Activated gamma-delta T cell (primary cell): ENCODE results near the gene SSU72.
"Not testable (repeated sequence)": the region's sequence is repeated elsewhere in the genome, so short reads cannot be mapped to it uniquely, and the experiment has no call there.

Experiments
- DNase-seq: peaks from one replicate; lab custom pipeline; 2025; lab: John Stamatoyannopoulos, UW

Gene SSU72

DNA sequence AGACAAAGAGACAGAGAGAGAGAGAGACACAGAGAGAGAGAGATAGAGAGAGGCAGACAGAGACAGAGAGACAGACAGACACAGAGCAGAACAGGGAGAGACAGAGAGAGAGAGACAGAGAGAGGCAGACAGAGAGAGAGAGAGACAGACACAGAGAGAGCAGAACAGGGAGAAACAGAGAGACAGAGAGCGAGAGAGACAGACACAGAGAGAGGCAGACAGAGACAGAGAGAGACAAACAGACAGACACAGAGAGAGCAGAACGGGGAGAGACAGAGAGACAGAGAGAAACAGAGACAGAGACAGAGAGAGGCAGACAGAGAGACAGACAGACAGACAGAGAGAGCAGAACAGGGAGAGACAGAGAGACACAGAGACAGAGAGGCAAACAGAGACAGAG, 20.7 kb upstream of the SSU72 start:
- not testable (repeated sequence) for DNase-seq

DNA sequence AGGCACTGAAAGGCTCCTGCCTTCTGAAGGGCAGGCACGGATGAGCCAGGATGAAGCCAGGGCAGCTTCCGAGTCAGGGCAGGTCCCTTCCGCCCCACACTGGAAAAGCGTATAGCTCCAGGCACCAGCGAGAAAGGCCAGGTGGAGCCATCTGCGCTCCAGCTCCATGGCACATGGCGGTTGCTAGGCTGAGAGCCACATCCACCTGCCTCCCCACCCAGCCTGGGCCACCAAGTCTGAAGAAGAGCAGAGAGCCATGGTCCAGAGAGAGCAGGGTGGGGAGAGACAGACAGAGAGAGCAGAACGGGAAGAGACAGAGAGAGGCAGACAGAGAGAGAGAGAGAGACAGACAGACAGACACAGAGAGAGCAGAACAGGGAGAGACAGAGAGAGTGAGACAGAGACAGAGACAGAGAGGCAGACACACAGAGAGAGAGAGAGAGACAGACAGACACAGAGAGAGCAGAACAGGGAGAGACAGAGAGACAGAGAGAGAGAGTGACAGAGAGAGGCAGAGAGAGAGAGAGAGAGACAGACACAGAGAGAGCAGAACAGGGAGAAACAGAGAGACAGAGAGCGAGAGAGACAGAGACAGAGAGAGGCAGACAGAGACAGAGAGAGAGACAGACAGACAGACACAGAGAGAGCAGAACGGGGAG, 20.1 kb upstream of the SSU72 start:
- DNase-seq = no peak

DNA sequence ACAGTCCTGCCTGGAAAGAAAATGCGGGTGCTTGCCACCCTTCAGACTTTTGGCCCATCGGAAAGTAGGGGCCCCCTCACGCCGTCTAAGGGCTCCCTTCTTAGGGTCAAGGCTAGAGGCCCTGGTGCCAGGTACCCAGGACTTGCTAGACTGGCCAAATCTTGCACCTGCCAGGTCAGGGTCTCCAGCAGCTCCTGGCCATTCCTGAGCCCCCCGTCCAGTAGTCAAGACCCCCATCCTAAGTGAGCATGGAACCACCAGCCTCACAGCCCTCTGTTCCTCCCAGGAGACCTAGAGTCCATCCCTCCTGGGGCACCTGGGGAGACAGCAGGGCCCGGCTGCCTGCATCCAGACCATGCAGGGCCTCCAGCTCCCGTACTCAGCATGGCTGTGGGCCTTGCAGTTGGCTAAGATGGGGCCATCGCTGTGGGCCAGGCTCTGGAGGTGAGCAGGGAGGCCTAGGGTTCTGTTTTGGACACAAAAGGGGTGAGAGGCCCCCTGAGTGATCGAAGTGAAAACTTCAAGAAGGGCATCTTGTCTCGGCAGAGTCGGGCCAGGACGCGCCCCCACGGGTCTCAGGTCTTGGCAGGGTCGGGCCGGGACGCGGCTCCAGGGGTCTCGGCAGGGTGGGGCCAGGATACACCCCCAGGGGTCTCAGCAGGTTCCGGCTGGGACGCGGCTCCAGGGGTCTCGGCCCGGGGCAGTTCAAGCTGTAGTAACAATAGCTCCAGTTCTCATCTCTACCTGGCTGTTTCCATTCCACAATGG, 19.4 kb upstream of the SSU72 start:
- no peak for DNase-seq

DNA sequence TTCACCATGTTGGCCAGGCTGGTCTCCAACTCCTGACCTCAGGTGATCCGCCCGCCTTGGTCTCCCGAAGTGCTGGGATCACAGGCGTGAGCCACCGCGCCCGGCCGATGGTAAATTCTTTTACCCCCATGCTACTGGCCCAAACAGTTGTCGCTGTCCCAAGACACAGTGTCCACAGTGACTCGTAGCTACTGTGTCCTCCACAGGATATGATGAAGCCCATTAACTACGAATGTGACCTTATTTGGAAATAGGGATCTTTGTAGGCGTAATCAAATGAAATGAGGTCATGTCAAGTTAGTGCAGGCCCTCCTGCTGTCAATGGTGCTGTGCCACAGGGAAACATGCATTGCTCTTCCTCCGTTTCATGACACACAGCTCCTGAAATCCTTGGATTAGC, 16.8 kb upstream of the SSU72 start:
- no peak for DNase-seq

DNA sequence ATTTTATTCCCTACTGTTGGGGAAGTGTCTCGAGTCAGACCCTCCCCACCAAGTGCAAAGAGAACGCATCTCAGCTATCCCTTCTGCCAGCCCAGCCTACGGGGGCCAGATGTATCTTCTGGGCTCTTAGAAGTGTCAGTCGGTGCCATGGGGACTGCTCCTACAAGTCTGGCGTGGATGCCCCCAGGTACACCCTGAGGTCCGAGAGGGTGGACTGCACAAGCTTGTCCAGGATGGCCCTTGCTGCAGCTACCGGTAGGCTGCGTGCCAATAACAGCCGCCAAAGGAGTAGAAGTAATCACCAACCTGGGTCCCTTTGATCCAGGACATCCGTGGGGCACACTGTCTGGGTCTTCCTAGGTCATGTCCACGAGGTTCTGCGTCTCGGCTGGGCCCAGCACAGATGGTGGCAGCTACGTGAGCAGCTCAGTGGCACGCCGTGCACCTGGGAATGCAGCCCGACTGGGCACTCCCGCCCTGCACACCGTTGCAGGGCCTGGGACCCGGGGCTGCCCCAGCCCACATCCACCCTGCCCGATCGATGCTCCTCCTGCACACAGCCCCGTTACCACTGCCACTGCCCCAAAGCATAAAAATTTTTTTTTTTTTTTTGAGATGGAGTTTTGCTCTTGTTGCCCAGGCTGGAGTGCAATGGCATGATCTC, 8.8 kb upstream of the SSU72 start:
- DNase-seq = no peak

DNA sequence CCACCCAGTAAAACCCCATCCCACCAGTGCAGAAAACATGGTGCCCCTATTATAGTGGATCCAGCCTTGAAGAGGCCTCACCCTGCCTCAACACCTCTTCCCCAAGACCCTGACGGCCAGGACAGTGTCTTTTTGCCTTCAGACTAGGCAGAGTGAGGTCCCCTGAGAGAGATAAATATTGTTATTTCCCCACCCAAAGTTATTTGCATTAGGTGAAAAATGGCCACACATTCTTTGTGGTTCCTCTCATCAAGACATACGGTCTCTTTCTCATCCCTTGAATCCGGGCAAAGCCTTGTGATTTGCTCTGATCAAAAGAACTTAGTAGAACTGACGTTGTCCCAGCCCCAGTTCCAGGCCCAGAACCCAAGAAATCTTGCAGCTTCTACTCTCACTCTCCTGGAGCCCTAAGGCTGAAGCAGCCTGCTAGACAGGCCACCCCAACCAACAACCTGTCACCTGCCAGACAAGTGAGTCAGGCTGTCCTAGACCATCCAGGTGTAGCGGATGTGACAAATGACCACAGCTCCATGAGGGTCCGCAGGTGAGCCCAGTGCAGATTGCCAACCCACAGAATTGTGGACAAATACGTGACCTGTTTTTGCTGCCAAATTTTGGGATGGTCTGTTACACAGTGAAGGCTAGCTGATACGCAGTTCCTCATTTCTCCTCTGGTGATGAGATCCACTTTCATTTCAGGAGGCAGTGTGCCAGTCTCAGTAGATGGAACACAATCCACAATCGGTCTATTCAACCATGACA, 8.1 kb upstream of the SSU72 start:
- no peak for DNase-seq

DNA sequence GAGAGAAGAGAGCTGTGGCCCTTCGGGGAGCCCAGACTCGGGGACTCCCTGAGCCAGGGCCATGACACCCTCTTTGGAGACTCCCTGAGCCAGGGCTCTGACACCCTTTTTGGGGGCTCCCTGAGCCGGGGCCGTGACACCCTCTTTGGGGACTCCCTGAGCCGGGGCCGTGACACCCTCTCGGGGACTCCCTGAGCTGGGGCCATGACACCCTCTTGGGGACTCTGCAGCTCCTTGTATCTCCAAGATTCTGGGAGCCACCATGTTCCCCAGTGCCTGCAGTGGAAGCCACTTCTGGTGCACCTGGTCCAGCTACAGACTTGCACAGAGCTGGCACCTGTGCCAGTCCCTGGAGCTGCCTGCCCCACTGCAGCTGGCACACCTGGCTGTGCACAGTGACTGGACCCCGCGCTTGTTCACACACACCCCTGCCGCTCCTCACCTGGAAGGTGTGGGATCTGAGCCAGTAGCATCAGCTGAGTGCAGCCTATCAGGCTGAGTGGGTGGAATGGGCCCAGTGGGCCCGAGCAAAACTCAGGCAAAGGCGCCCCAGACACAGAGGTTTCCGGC, 3.8 kb upstream of the SSU72 start:
- DNase-seq = no peak

DNA sequence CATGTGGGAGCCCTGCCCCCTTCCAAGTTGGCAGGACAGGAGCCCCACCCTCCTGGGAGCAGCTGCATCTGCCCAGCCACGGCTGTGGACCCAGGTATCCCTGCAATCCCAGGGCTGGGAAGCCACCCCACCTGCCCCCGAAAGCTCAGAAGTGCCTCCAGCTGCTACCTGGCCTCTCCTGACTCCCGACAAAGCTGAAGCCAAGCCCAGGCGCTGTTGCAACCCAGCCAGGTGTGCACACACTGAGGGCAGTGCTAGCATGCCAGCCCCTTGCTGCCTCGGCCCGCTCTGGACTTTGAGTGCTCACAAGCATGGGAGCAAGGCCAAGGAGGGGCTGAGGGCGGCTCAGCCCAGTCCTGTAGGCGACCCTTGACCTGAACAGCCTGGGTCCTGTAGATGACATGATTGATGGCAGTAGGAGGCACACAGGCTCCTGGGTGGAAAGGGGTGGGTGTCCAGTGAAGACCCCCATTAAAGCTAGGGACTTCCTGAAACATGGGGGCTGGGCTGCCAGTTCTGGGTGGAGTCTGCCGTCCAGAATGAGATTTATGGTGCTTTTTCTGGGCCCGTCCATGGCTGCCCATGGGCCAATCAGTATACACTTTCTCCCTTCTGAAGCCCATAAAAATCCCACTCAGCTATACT, 2.8 kb upstream of the SSU72 start:
- DNase-seq = no peak

DNA sequence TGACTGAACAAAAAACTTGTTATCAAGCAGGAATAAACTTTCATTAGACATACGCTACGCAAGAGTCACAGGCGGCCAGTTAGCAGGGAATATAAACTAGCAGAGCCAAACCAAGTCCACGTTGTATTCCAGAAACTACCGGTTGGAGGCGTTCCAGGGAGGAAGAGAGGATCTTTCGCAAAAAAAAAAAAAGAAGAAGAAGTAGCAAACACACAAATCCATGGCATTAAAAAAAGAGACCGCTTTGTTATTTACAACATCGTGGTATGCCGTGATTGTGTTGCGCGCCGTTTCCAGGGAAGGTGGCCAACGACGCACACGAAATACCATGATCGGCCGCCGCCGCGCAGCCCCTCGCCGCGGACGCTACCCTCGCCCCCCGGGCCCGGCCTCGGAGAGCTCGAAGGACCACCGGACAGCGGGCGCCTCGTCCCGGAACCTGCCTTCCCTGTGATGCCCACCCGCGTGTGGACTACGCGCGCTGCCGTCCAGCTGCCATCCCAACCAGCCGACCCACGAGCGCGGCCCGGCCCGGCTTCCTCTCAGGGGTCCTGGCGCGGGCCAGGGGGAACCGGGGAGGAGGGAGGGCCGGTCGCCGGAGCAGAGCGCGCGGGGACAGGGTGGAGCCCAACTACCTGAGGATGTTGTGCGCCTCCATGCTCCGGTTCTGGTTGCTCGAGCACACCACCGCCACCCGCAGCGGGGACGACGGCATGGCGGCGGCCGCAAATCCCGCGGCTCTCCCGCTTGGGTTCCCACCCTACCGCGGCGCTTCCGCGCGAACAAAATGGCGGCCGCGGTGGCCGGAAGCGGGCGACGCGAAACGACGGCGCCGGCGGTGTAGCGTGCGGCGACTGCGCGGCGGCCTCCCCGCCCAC, 581 bp downstream of the SSU72 start:
- DNase-seq = peak; percentile 76

DNA sequence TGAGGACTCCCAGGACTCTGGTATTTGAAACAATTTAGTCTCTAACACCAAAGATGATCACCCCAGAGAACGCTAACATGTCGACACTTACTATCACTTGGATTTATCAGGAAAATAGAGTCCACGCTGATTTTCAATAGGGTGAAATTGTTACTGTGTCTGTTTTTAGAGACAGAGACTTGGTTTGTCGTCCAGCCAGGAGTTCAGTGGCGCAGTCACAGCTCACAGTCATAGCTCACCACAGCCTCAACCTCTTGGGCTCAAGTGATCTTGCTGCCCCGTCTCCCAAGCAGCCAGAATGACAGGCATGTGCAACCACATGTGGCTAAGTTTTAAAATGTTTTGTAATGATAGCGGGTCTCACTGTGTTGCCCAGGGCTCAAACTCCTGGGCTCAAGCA, 5.3 kb downstream of the SSU72 start:
- no peak for DNase-seq

DNA sequence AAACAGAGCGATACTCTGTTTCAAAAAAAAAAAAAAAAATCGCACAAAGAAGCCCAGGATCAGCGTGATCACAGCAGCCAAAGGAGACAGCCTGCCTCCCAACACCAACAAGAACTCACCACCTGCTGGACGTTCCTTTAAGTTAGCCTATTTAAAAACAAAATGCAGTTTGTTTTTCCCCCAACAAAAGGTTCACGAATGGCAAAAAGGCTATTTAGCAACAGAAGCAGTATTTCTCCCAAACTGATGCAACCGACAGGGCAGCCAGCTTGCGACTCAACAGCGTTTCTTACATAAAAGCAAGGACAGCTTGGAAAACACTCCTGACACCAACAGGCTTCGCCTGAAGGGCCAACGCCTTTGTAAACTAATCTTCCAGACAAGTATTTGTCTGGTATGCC, 6.8 kb downstream of the SSU72 start:
- DNase-seq = no peak

DNA sequence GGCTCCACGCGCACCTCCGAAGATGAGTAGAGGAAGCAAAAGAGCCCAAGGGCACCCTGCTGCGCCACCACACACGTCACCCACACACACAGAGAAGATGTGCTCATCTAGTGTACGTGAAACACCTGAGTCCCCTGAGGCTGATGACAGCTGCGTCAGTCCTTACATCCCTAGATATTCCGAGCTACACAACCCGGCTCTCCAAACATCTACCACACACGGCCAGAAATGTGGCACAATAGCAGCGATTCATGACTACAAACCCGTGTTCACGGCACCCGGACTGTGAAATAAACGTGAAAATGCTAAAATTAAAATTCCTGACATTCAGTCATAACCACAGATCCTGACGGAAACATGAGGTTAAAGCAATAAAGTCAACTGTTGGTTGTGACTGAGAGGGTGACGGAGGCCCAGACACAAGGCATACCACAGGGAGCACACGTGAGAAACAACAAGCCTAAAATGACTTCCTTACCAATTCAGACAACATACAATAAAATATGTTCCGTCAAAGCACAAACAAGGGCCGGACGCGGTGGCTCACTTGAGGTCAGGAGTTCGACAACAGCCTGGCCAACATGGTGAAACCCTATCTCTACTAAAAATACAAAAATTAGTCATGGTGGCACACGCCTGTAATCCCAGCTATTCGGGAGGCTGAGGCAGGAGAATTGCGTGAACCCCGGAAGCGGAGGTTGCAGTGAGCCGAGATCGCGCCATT, 7.3 kb downstream of the SSU72 start:
- DNase-seq = no peak

DNA sequence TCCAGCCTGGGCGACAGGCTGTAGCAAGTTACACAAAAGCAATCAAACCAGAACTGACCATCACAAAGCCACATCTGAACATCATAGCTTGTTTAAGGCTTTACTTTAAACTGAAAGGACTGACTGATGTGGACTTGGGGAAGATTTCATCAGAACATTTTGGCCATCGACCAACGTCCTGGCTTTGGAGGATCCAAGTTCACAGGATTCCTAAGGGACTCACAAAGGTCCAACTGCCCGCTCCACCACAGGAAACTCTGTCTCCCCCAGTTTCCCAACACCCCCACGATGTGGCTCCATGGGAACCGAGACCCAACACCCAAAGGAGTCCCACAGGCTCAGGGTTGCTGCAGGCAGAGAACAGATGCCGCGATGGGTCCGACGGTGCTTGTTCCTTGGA, 9.3 kb downstream of the SSU72 start:
- DNase-seq = no peak

DNA sequence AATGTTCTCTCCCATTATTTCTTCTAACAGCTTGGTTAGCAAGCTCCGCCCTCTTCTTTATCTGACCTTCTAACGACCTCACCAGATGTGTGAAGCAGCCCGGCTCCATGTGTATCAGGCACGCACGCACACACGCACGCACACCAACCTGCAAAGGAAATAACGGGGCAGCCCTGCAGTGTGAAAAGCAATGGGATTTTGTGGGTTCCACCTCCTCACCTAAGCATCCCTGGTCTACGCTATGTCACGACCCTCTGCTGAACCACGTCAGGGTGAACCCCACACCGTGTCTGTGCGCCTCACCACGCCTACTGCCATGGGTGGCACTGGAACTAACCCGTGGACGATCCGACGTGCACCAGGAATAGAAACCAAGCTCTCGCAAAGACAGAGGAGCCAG, 10.4 kb downstream of the SSU72 start:
- no peak for DNase-seq

DNA sequence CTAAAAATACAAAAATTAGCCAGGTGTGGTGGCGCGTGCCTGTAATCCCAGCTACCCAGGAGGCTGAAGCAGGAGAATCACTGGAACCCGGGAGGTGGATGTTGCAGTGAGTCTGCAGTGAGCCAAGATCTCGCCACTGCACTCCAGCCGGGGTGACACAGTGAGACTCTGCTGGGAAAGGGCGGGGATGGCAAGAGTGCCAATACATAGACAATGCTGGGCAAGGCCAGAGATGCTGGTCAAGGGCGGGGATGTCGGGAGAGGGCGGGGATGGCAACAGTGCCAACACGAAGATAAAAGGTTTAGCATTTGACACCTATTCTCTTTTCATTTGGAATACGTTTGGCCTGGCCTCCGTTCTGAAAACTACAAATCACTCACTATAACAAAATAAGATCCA, 11.0 kb downstream of the SSU72 start:
- DNase-seq = no peak

DNA sequence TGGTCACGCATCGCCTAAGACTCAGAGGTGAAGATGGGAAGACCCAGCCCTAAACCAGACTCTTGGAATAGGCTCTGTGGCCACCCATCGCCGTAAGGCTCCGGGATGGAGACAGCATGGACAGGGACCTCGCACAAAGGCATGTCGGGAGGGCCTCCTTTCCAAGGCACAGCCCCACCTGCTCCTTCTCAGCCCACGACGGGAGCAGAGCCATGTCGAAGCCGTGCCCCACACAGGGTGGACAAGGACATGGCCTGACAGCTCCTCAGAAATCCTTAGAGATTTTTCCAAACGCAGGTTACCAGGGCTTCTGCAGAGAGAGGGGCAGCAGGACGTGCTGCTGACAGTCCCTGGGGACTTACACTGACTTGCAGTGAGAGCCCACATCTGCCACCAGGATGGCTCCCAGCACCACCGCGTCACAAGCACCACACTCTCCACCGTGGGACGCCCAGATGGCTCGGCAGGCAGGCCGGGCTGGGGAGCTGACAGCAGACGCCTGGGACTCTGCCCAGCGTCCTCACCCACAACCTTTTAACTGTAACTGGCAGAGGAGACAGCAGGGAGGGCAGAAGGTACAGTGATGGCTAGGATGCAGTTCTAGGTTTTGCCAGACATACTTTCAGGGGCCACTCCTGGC, 12.0 kb downstream of the SSU72 start:
- DNase-seq = no peak

DNA sequence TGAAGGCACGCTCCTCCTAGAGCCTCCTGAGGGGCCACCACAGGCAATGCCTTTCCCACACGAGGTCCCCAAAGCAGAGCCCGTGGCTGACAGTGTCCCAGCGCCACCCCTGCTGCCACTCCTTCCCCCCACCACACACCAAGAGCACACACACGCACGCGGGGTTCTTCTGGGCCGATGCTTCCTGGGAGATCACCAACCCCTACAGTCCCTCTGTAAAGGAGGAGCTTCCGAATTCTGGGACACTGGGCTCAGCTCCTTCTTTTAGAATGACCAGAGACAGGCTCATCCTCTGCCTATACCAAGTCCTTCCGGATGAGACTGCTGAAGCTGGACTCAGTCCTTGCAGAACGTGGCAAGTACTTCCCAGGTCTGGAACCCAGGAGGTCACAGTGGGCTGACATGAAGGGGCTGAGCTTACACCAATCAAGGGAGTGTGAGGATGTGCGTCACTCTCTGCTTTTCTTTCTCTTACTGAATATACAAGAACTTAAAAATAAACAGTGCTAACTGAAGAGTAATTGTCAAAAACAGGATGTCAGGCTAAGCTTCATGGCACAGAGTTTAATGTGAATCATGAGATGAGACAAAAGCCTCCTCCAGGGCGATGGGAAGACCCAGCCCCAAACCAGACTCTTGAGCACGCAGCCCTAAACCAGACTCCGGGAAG, 12.7 kb downstream of the SSU72 start:
- DNase-seq = no peak

DNA sequence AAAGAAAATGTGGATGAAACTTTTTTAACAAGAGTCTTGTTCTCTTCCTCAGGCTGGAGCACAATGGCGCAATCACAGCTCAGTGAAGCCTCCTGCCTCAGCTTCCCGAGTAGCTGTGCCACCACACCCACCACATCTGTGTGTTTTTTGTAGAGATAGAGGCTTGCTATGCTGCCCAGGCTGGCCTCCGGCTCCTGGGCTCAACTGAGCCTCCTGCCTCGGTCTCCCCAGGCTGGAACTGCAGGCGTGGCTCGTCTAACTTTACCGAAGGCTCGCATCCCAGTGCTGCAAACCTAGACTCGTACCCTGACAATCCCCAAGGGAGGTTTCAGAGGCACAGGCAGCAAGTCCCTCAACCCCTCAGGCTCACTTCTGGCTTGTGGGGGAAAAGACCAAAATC, 14.5 kb downstream of the SSU72 start:
- DNase-seq = no peak

DNA sequence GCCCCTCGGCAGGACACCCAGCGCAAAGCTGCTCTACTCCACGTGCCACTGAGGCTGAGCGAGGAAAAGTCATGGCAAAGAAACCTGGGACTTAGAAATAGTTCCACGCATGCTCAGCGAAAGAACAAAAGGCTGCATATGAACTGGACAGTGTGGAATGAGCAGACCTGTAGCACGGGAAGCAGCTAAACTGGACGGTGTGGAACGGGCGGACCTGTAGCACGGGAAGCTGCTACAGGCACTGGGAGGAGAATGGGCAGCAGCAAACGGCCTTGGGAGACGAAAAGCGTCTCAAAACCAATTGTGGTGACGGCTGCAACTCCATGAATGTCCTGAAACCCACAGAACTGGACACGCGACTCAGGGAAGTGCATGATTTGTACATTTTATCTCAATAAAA, 15.6 kb downstream of the SSU72 start:
- no peak for DNase-seq
